Breast epithelium (tissue), 3 donors: ENCODE measurements around the gene GLIS1.

ENCODE experiments used
- CTCF ChIP-seq, 3 donors: fragments of 450-650 bp; IDR thresholded peaks; one replicate each; pipeline ENCODE4 v1.5.1; 2016 to 2017; ENCODE audit warnings: antibody characterized with exemption in 3 of 3, mild to moderate bottlenecking in 3 of 3, moderate library complexity in 3 of 3
- POLR2AphosphoS5 ChIP-seq, 3 donors: sonication (generic); formaldehyde crosslinking; IDR thresholded peaks; one replicate each; pipeline ENCODE4 v1.6.1; 2017; ENCODE audit warnings: antibody characterized with exemption in 3 of 3

GRCh38 chr1:53495633-53496345 lies 243.2 kb downstream of the GLIS1 start:
- no peak for TF ChIP-seq POLR2AphosphoS5 (IDR thresholded peaks at IDR 0.05)
- no peak for TF ChIP-seq CTCF (IDR thresholded peaks at IDR 0.05)
